ENCODE measurements around the gene TUB. TPM values are rescaled to one million over a fixed set of nuclear protein-coding genes. Genes with fewer than 3 reads are reported as not detected.

The TUB gene
- total and polyA plus RNA-seq, 2 donors (not counting 1 experiment from before 2014, with no cell fraction given): 0.06 to 0.10 TPM

GRCh38 chr11:8082391-8083087 lies 1.5 kb downstream of the TUB start:
- Histone ChIP-seq H4K20me1 (ENCODE audit: control insufficient read depth, insufficient read depth, low read length, poor library complexity, severe bottlenecking) (no peaks in the 10 kb centered on the region), H3K4me2 (replicated peaks; ENCODE audit: low read depth, low read length, poor library complexity, severe bottlenecking) (no peak overlapping the region), H3K79me2 (ENCODE audit: control insufficient read depth, insufficient read depth, low read length) (no peaks in the 10 kb centered on the region), H2AFZ (ENCODE audit: insufficient read depth, low read depth, low read length, poor library complexity, severe bottlenecking) (no peak overlapping the region), H3K27me3 (replicated peaks in 1 of 4; ENCODE audit: control extremely low read depth in 1 of 4, control insufficient read depth in 3 of 4, insufficient read depth in 4 of 4, low read length in 3 of 4) (peaks cover 0 to 47% (median 17%) of the 10 kb centered on the region in 4 experiments), H3K4me3 (ENCODE audit: control extremely low read depth in 1 of 5, extremely low read depth in 1 of 5, insufficient read depth in 1 of 5, low read depth in 2 of 5, low read length in 4 of 5) (no peak overlapping the region), H3K4me1 (ENCODE audit: control insufficient read depth in 2 of 2, insufficient read depth in 2 of 2, low read length in 2 of 2) (peaks cover 11 to 12% of the 10 kb centered on the region in 2 donors), H3K9ac (ENCODE audit: low read length) (no peak overlapping the region), H3K9me3 (ENCODE audit: control extremely low read depth in 1 of 3, control insufficient read depth in 2 of 3, insufficient read depth in 1 of 3, low read length in 2 of 3) (peaks cover 0 to 2% (median 0%) of the 10 kb centered on the region in 3 donors), H3K36me3 (replicated peaks in 1 of 2; ENCODE audit: control extremely low read depth in 1 of 2, control insufficient read depth in 1 of 2, extremely low read depth in 1 of 2, insufficient read depth in 2 of 2, low read length in 1 of 2) (no peaks in the 10 kb centered on the region), H3K27ac (ENCODE audit: low read length in 2 of 2) (no peak overlapping the region)
- peak overlapping the region; percentile 72 for H3K4me3 Mint-ChIP-seq
- no peak overlapping the region for H3K27ac Mint-ChIP-seq
- ATAC-seq (ENCODE audit: low read depth): no peak
- WGBS (ENCODE audit: insufficient coverage): 95% methylated on average over 10 of the region's 15 CpGs
- intact Hi-C loops (cut with micrococcal nuclease): no loop called here
- no peak for DNase-seq
- H3K9me3 Mint-ChIP-seq (ENCODE audit: insufficient read depth): no peaks in the 10 kb centered on the region
- no peak for TF ChIP-seq CTCF (IDR thresholded peaks at IDR 0.05)
- no peak for TF ChIP-seq EZH2 (IDR thresholded peaks at IDR 0.05; ENCODE audit: borderline replicate concordance, insufficient read depth, low read depth, low read length, poor library complexity, severe bottlenecking)
- peaks cover 10% of the 10 kb centered on the region for H3K4me1 Mint-ChIP-seq
- ChIA-PET CTCF (interaction anchor here (0.9 to 1.4 kb wide), 2 partner anchors 11 to 49 kb away, joined by 3 to 4 read pairs; no protein-coding TSS in a partner anchor), POLR2A (no interaction called here)
- H3K27me3 Mint-ChIP-seq: peaks cover 61% of the 10 kb centered on the region

GRCh38 chr11:8083088-8083395 lies 2.0 kb downstream of the TUB start:
- ATAC-seq (ENCODE audit: low read depth) (no peak), DNase-seq (no peak)
- Histone ChIP-seq H3K27ac (ENCODE audit: low read length in 2 of 2) (no peak overlapping the region), H3K27me3 (replicated peaks in 1 of 4; ENCODE audit: control extremely low read depth in 1 of 4, control insufficient read depth in 3 of 4, insufficient read depth in 4 of 4, low read length in 3 of 4) (peaks cover 0 to 51% (median 17%) of the 10 kb centered on the region in 4 experiments), H3K9me3 (ENCODE audit: control extremely low read depth in 1 of 3, control insufficient read depth in 2 of 3, insufficient read depth in 1 of 3, low read length in 2 of 3) (peaks cover 0 to 2% (median 0%) of the 10 kb centered on the region in 3 donors), H4K20me1 (ENCODE audit: control insufficient read depth, insufficient read depth, low read length, poor library complexity, severe bottlenecking) (no peaks in the 10 kb centered on the region), H3K36me3 (replicated peaks in 1 of 2; ENCODE audit: control extremely low read depth in 1 of 2, control insufficient read depth in 1 of 2, extremely low read depth in 1 of 2, insufficient read depth in 2 of 2, low read length in 1 of 2) (no peaks in the 10 kb centered on the region), H3K79me2 (ENCODE audit: control insufficient read depth, insufficient read depth, low read length) (no peaks in the 10 kb centered on the region), H2AFZ (ENCODE audit: insufficient read depth, low read depth, low read length, poor library complexity, severe bottlenecking) (no peak overlapping the region), H3K4me2 (replicated peaks; ENCODE audit: low read depth, low read length, poor library complexity, severe bottlenecking) (no peak overlapping the region), H3K4me1 (ENCODE audit: control insufficient read depth in 2 of 2, insufficient read depth in 2 of 2, low read length in 2 of 2) (peaks cover 11 to 12% of the 10 kb centered on the region in 2 donors), H3K9ac (ENCODE audit: low read length) (no peak overlapping the region), H3K4me3 (ENCODE audit: control extremely low read depth in 1 of 5, extremely low read depth in 1 of 5, insufficient read depth in 1 of 5, low read depth in 2 of 5, low read length in 4 of 5) (no peak overlapping the region)
- CTCF ChIA-PET: interaction anchor here (0.9 to 1.4 kb wide), 2 partner anchors 10 to 50 kb away, joined by 3 to 4 read pairs; no protein-coding TSS in a partner anchor
- WGBS (ENCODE audit: insufficient coverage): 83% methylated on average over 9 of the region's 9 CpGs
- Mint-ChIP-seq H3K4me1 (peaks cover 10% of the 10 kb centered on the region), H3K27me3 (peaks cover 61% of the 10 kb centered on the region), H3K27ac (no peak overlapping the region), H3K4me3 (no peak overlapping the region), H3K9me3 (ENCODE audit: insufficient read depth) (no peaks in the 10 kb centered on the region)
- TF ChIP-seq EZH2 (IDR thresholded peaks at IDR 0.05; ENCODE audit: borderline replicate concordance, insufficient read depth, low read depth, low read length, poor library complexity, severe bottlenecking) (no peak), CTCF (IDR thresholded peaks at IDR 0.05) (no peak)
- intact Hi-C loops (cut with micrococcal nuclease): no loop called here
- POLR2A ChIA-PET: no interaction called here

Measured in B cell (primary cell).